GM23248 (cell line): ENCODE measurements around the gene LRWD1. TPM values are rescaled to one million over a fixed set of nuclear protein-coding genes. Genes with fewer than 3 reads are reported as not detected.

Source experiments
- DNase-seq: peaks from one replicate; pipeline ENCODE4 v3.0.0-alpha.2; 2015
- H2AFZ ChIP-seq: fragments of 200-600 bp; sonication (generic); 2 replicates; pipeline ENCODE4 v1.6.1; 2016; ENCODE audit warnings: antibody characterized with exemption
- H3F3A ChIP-seq: fragments of 200-600 bp; sonication (generic); 2 replicates; pipeline ENCODE4 v1.6.1; 2016; ENCODE audit warnings: mild to moderate bottlenecking, antibody characterized with exemption, mixed run types; ENCODE audit not compliant: insufficient read depth
- H3K27ac ChIP-seq: fragments of 200-600 bp; sonication (generic); 2 replicates; pipeline ENCODE4 v1.5.1; 2016; ENCODE audit warnings: mild to moderate bottlenecking
- H3K27me3 ChIP-seq: fragments of 200-600 bp; sonication (generic); replicated peaks from 2 replicates; pipeline ENCODE4 v1.6.1; 2016; ENCODE audit warnings: mild to moderate bottlenecking; ENCODE audit not compliant: insufficient read depth
- H3K36me3 ChIP-seq: fragments of 200-600 bp; sonication (generic); 2 replicates; pipeline ENCODE4 v1.6.1; 2016; ENCODE audit warnings: low read depth, mild to moderate bottlenecking
- H3K4me1 ChIP-seq: fragments of 200-600 bp; sonication (generic); 2 replicates; pipeline ENCODE4 v1.6.1; 2016; ENCODE audit warnings: mild to moderate bottlenecking; ENCODE audit not compliant: insufficient read depth
- H3K4me2 ChIP-seq: fragments of 200-600 bp; sonication (generic); one replicate; pipeline ENCODE4 v1.6.1; 2016; ENCODE audit warnings: mild to moderate bottlenecking; ENCODE audit not compliant: unreplicated experiment
- H3K4me3 ChIP-seq: fragments of 200-600 bp; sonication (generic); 2 replicates; pipeline ENCODE4 v1.5.1; 2016; ENCODE audit warnings: mild to moderate bottlenecking
- H3K79me2 ChIP-seq: fragments of 200-600 bp; sonication (generic); 2 replicates; pipeline ENCODE4 v1.6.1; 2016; ENCODE audit warnings: mild to moderate bottlenecking; ENCODE audit not compliant: insufficient read depth
- H3K9ac ChIP-seq: fragments of 200-600 bp; sonication (generic); 2 replicates; pipeline ENCODE4 v1.6.1; 2016; ENCODE audit warnings: mild to moderate bottlenecking
- H3K9me2 ChIP-seq: fragments of 200-600 bp; sonication (generic); 2 replicates; pipeline ENCODE4 v1.6.1; 2016; ENCODE audit warnings: mixed run types, mild to moderate bottlenecking, moderate library complexity; ENCODE audit not compliant: insufficient read depth
- H3K9me3 ChIP-seq: fragments of 200-600 bp; sonication (generic); one replicate; pipeline ENCODE4 v1.6.1; 2017; ENCODE audit warnings: low read depth
- H4K20me1 ChIP-seq: fragments of 200-600 bp; sonication (generic); 2 replicates; pipeline ENCODE4 v1.6.0; 2016; ENCODE audit not compliant: insufficient read depth
- EZH2 ChIP-seq: fragments of 200-600 bp; sonication (generic); IDR thresholded peaks from 2 replicates; pipeline ENCODE4 v1.6.1; 2018; ENCODE audit warnings: antibody characterized with exemption, mild to moderate bottlenecking; ENCODE audit not compliant: insufficient read depth, poor library complexity, severe bottlenecking
- EZH2phosphoT487 ChIP-seq: fragments of 200-600 bp; sonication (generic); IDR thresholded peaks from 2 replicates; pipeline ENCODE4 v1.6.1; 2018; ENCODE audit warnings: antibody characterized with exemption, moderate library complexity, mild to moderate bottlenecking, low read depth; ENCODE audit not compliant: insufficient read depth
- WGBS, 2 experiments: methylation state at CpG; one replicate each; pipeline ENCODE4 v1.1.6; 2015 to 2017; ENCODE audit warnings: low lambda C conversion rate in 2 of 2, low coverage in 1 of 2; ENCODE audit errors: missing lambda C conversion rate in 2 of 2; 5-methylcytosine and 5-hydroxymethylcytosine counted together
- in situ Hi-C: fragments of 300-500 bp; cut with MboI; formaldehyde crosslinking; loops from 2 replicates; pipeline ENCODE4 v1.15.0; 2020
- polyA plus RNA-seq: library from polyadenylated mRNA; unstranded; fragments of >200 nt; fragmentation: Nextera tagmentation; extraction: Ambion mirVana; gene quantifications from 2 replicates; pipeline ENCODE4 v1.2.1, GENCODE V29; 2016
- total RNA-seq: library from RNA; depleted of rRNA; stranded (reverse); fragments of >200 nt; shearing (Covaris generic); gene quantifications from 2 replicates; pipeline ENCODE4 v1.2.3, GENCODE V29; 2014

Gene LRWD1
- total and polyA plus RNA-seq, 2 experiments from 2014 or later = 15.3 to 18.3 TPM

DNA sequence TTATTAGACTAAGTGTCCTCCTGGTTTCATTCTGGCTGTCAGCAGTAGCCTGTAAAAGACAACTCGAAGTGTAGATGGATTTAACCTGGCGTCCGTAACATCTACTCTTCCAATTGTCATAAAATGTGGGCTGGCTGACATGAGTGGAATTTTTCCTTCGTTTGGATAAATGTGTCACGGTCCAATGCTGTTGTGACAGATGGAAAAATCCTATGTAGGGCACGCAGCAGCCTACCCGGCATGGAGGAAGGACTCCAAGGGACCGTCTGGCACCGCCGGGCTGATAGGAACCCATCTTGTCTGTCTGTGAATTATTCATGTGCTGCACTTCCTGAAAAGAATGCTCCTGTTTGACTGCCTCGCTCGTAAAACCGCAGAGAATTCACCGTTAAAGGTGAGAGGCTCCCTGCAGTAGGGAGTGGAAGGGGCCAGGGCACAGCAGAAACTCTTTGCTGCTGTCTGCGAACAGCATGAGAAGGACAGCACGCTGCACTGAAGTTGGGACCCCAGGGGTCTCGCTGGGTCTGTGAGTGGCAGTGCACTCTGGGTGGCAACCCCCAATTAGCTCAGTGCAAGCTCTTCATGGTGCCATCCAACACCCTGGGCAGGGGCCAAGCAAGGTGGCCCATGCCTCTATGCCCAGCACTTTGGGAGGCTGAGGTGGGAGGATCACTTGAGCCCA, 33.0 kb upstream of the LRWD1 start:
- H3K4me1 ChIP-seq = no peaks in the 10 kb centered on the region
- no peak for DNase-seq
- H3K9ac ChIP-seq = no peak overlapping the region
- H3K9me2 ChIP-seq = no peaks in the 10 kb centered on the region
- peaks cover 25% of the 10 kb centered on the region for H3F3A ChIP-seq
- H3K4me2 ChIP-seq = no peak overlapping the region
- in situ Hi-C loops = no loop called here
- no peak overlapping the region for H2AFZ ChIP-seq
- no peak overlapping the region for H3K27ac ChIP-seq
- WGBS, 2 experiments = 52 to 53% methylated on average over 17 of the region's 17 CpGs
- no peak overlapping the region for H3K4me3 ChIP-seq
- no peaks in the 10 kb centered on the region for H3K9me3 ChIP-seq
- no peaks in the 10 kb centered on the region for H3K27me3 ChIP-seq
- no peak for TF ChIP-seq EZH2
- peaks cover 17% of the 10 kb centered on the region for H3K79me2 ChIP-seq
- no peaks in the 10 kb centered on the region for H3K36me3 ChIP-seq
- no peaks in the 10 kb centered on the region for H4K20me1 ChIP-seq

DNA sequence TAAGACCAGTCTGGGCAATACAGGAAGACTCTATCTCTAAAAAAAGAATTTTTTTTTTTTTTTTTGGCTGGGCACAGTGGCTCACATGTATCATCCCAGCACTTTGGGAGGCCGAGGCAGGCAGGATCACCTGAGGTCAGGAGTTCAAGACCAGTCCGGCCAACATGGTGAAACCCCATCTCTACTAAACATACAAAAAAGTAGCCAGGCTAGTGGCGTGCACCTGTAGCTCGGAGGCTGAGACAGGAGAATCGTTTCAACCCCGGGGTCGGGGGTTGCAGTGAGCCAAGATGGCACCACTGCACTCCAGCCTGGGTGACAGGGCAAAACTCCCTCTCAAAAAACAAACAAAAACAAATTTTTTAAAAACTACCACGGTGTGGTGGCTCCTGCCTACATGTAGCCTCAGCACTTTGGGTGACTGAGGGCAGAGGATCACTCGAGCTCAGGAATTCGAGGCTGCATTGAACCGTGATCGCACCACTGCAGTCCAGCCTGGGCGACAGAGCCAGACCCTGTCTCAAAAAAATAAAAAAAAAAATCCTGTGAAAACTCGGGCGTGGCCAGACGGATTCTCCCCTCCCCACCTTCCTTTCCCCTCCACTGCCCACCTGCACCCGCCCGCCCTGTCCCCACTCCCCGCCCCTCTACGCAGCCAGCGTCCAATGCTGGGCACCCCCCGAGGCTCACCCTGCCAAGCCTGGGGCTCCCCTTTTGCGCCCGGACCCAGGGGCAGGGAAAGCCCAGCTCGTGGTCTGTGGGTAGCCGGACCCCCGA, 32.2 kb upstream of the LRWD1 start:
- Histone ChIP-seq H2AFZ (peak overlapping the region; percentile 72), H3K9me3 (no peaks in the 10 kb centered on the region), H3K9ac (peak overlapping the region; percentile 93), H3K4me1 (no peaks in the 10 kb centered on the region), H3K27me3 (no peaks in the 10 kb centered on the region), H3F3A (peaks cover 25% of the 10 kb centered on the region), H3K4me3 (peak overlapping the region; percentile 89), H3K4me2 (peak overlapping the region; percentile 55), H3K27ac (no peak overlapping the region), H3K36me3 (no peaks in the 10 kb centered on the region), H3K79me2 (peaks cover 17% of the 10 kb centered on the region), H4K20me1 (no peaks in the 10 kb centered on the region), H3K9me2 (no peaks in the 10 kb centered on the region)
- 36 to 37% methylated on average over 21 to 27 of the region's 27 CpGs for WGBS, 2 experiments
- DNase-seq = peak; percentile 42
- TF ChIP-seq EZH2 = no peak
- TF ChIP-seq EZH2phosphoT487 = no peak
- in situ Hi-C loops = no loop called here

DNA sequence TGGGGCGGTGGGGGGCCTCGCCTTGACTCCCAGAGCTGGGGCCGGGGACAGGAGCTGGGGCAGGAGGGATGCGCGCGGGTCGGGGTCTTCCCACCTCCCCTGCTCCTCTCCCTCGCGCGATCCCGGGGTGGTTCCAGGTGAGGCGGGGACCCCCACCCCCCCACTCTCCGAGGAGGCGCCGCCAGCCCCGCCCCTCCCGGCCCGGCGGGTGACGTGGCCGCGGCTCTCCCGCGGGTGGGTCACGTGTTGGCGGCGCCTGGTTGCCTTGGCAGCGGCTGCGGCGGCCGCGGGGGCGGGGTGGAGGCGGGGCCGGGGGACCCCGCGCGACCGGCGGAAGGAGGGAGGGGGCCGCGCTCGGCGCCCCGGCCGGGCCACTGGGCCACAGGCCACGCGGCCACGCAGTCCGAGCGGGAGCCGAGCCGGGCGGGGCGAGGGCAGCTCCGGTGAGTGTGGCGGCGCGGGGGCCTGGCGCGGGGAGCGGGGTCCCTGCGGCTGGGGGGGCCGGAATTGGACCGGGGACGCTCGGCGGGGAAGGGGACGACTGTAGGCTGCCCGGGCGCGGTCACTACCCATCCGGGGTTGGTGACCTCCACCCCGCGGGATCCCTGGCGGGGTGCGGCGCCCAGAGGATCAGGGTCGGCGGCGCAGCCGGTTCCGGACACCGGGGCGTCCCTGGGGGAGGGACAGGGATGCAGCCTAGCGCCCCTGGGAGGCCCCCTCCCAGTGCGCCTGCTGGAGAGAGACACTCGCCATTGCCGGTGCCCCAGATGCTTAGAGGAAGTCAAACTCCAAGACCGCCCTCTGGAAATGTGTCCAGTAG, 31.4 kb upstream of the LRWD1 start, which contains the start of gene ORAI2:
TSS of gene ORAI2 (plus strand) at position 357 of the 820 bp plus-strand sequence. CDS start 5,382 bp downstream, outside the sequence.
- peak within 1 kb of the TSS; percentile 95 for H2AFZ ChIP-seq
- H3K9ac ChIP-seq = peak within 1 kb of the TSS; percentile 93
- in situ Hi-C loops = no loop called here

DNA sequence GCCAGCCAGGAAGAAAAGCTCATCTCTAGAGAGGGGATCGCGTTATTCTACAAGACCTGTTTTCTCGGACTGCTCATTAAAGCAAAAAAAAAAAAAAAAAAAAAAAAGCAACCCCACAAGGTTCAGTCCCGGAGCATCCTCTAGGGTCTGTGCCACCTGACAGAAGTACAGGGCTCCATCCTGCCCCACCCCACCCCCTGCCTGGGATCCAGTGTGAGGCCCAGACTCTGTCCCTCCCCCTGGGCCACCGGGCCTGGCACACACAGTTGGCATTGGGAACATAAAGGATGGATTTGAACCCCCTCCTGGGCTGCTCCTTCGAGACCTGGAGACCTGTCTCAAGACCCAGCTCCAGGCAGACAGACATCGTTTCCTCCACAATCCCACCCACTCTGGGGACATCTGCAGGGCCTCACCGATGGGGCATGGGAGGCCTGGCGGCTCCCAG, 30.7 kb upstream of the LRWD1 start:
- WGBS, 2 experiments = 17 to 21% methylated on average over 9 of the region's 9 CpGs

More for the DNA sequence above, 31.4 kb upstream of the LRWD1 start, which contains the start of gene ORAI2:
- H3K4me2 ChIP-seq = peak within 1 kb of the TSS; percentile 93
- H3K36me3 ChIP-seq = no peaks in the 10 kb centered on the region
- H3K4me3 ChIP-seq = peak within 1 kb of the TSS; percentile 89
- H4K20me1 ChIP-seq = no peaks in the 10 kb centered on the region
- TF ChIP-seq EZH2phosphoT487 (no peak), EZH2 (no peak)
- DNase-seq = peak; percentile 90
- H3K9me3 ChIP-seq = no peaks in the 10 kb centered on the region
- H3K9me2 ChIP-seq = no peaks in the 10 kb centered on the region
- peak within 1 kb of the TSS; percentile 37 for H3K27ac ChIP-seq
- H3K79me2 ChIP-seq = peaks cover 17% of the 10 kb centered on the region
- H3F3A ChIP-seq = peaks cover 25% of the 10 kb centered on the region
- no peaks in the 10 kb centered on the region for H3K27me3 ChIP-seq
- 2 to 5% methylated on average over 7 to 68 of the region's 90 CpGs for WGBS, 2 experiments
- no peaks in the 10 kb centered on the region for H3K4me1 ChIP-seq

More for the DNA sequence above, 30.7 kb upstream of the LRWD1 start:
- H3K79me2 ChIP-seq = peaks cover 17% of the 10 kb centered on the region
- H3K9me2 ChIP-seq = no peaks in the 10 kb centered on the region
- peak overlapping the region; percentile 93 for H3K4me2 ChIP-seq
- H3K4me1 ChIP-seq = no peaks in the 10 kb centered on the region
- peak overlapping the region; percentile 37 for H3K27ac ChIP-seq
- no peaks in the 10 kb centered on the region for H3K9me3 ChIP-seq
- in situ Hi-C loops = no loop called here
- peaks cover 25% of the 10 kb centered on the region for H3F3A ChIP-seq
- no peaks in the 10 kb centered on the region for H3K36me3 ChIP-seq
- H3K4me3 ChIP-seq = peak overlapping the region; percentile 89
- peak overlapping the region; percentile 93 for H3K9ac ChIP-seq
- no peaks in the 10 kb centered on the region for H3K27me3 ChIP-seq
- peak overlapping the region; percentile 95 for H2AFZ ChIP-seq
- no peaks in the 10 kb centered on the region for H4K20me1 ChIP-seq
- DNase-seq = no peak
- TF ChIP-seq EZH2 = no peak
- no peak for TF ChIP-seq EZH2phosphoT487
